SK-N-SH treated with all-trans-retinoic acid at 6 μM for 48 hours (cell line): ENCODE results near the gene COL23A1.

ENCODE experiments used
- ATAC-seq: fragments of 200-7000 bp; cut with Tn5 transposase; 3 replicates; pipeline ENCODE4 v1.9.1; 2020; ENCODE audit warnings: mild to moderate bottlenecking, moderate library complexity
- ARNTL ChIP-seq: fragments of 450-650 bp; formaldehyde crosslinking; IDR thresholded peaks from 2 replicates; pipeline ENCODE4 v1.5.0; 2020; ENCODE audit warnings: low read depth, mild to moderate bottlenecking, moderate library complexity, borderline replicate concordance
- BACH2 ChIP-seq: fragments of 250-450 bp; sonication (Bioruptor Pico); IDR thresholded peaks from 2 replicates; pipeline ENCODE4 v1.9.0; 2021; ENCODE audit warnings: mild to moderate bottlenecking, borderline replicate concordance
- CREB5 ChIP-seq: fragments of 250-450 bp; sonication (Bioruptor Pico); IDR thresholded peaks from 2 replicates; pipeline ENCODE4 v1.5.1; 2020; ENCODE audit warnings: low read depth, mild to moderate bottlenecking, moderate library complexity
- CSDC2 ChIP-seq: fragments of 250-450 bp; sonication (Bioruptor Pico); IDR thresholded peaks from 2 replicates; pipeline ENCODE4 v1.5.0; 2020; ENCODE audit warnings: mild to moderate bottlenecking, moderate library complexity
- ESRRG ChIP-seq: fragments of 250-450 bp; sonication (Bioruptor Pico); IDR thresholded peaks from 2 replicates; pipeline ENCODE4 v1.6.1; 2021; ENCODE audit warnings: mild to moderate bottlenecking
- ISL1 ChIP-seq: fragments of 250-450 bp; sonication (Bioruptor Pico); IDR thresholded peaks from 2 replicates; pipeline ENCODE4 v2.1.2; 2022; ENCODE audit warnings: mild to moderate bottlenecking, moderate library complexity
- OSR1 ChIP-seq: fragments of 250-450 bp; sonication (Bioruptor Pico); IDR thresholded peaks from 2 replicates; pipeline ENCODE4 v1.8.0; 2022; ENCODE audit warnings: moderate library complexity, mild to moderate bottlenecking, inconsistent platforms
- RARB ChIP-seq: fragments of 250-450 bp; sonication (Bioruptor Pico); IDR thresholded peaks from 2 replicates; pipeline ENCODE4 v1.8.0; 2021; ENCODE audit warnings: mild to moderate bottlenecking, moderate library complexity
- SNAI2 ChIP-seq: fragments of 250-450 bp; sonication (Bioruptor Pico); IDR thresholded peaks from 2 replicates; pipeline ENCODE4 v1.5.0; 2020; ENCODE audit warnings: mild to moderate bottlenecking, moderate library complexity
- TCF4 ChIP-seq: fragments of 250-450 bp; sonication (Bioruptor Pico); IDR thresholded peaks from 2 replicates; pipeline ENCODE4 v1.8.0; 2021; ENCODE audit warnings: mild to moderate bottlenecking, moderate library complexity, borderline replicate concordance
- TOX ChIP-seq: fragments of 250-450 bp; sonication (Bioruptor Pico); IDR thresholded peaks from 2 replicates; pipeline ENCODE4 v1.8.0; 2021; ENCODE audit warnings: mild to moderate bottlenecking, moderate library complexity, borderline replicate concordance
- TSHZ2 ChIP-seq: fragments of 250-450 bp; sonication (Bioruptor Pico); IDR thresholded peaks from 2 replicates; pipeline ENCODE4 v1.5.0; 2020; ENCODE audit warnings: mild to moderate bottlenecking, moderate library complexity
- ZC3H10 ChIP-seq: fragments of 250-450 bp; sonication (Bioruptor Pico); IDR thresholded peaks from 2 replicates; pipeline ENCODE4 v1.5.1; 2021; ENCODE audit warnings: mild to moderate bottlenecking, moderate library complexity
- ZFP3 ChIP-seq: fragments of 250-450 bp; sonication (Bioruptor Pico); IDR thresholded peaks from 2 replicates; pipeline ENCODE4 v1.5.0; 2020; ENCODE audit warnings: mild to moderate bottlenecking, moderate library complexity
- ZFP30 ChIP-seq: fragments of 450-650 bp; formaldehyde crosslinking; IDR thresholded peaks from 2 replicates; pipeline ENCODE4 v1.5.0; 2022; ENCODE audit warnings: mild to moderate bottlenecking, moderate library complexity
- ZNF565 ChIP-seq: fragments of 450-650 bp; formaldehyde crosslinking; conservative IDR thresholded peaks from 2 replicates; pipeline ENCODE4 v1.5.0; 2020; ENCODE audit warnings: low read depth, mild to moderate bottlenecking, moderate library complexity
- ZNF70 ChIP-seq: fragments of 450-650 bp; formaldehyde crosslinking; IDR thresholded peaks from 2 replicates; pipeline ENCODE4 v1.5.0; 2020; ENCODE audit warnings: mild to moderate bottlenecking, moderate library complexity
- ZNF8 ChIP-seq: fragments of 450-650 bp; formaldehyde crosslinking; IDR thresholded peaks from 2 replicates; pipeline ENCODE4 v1.5.0; 2020; ENCODE audit warnings: mild to moderate bottlenecking, moderate library complexity
- TF ChIP-seq, protein P1 (sequence below): fragments of 250-450 bp; sonication (Bioruptor Pico); IDR thresholded peaks from 2 replicates; pipeline ENCODE4 v1.8.0; 2021; ENCODE audit warnings: low read depth, mild to moderate bottlenecking, moderate library complexity, borderline replicate concordance
- TF ChIP-seq, protein P2 (sequence below): fragments of 250-450 bp; sonication (Bioruptor Pico); IDR thresholded peaks from 2 replicates; pipeline ENCODE4 v1.5.1; 2021; ENCODE audit warnings: mild to moderate bottlenecking, moderate library complexity

Gene COL23A1

GRCh38 chr5:178627259-178627598, 37.0 kb upstream of the COL23A1 start:
- no peak for TF ChIP-seq CSDC2 (CRISPR knock-in tag)

GRCh38 chr5:178626484-178627258, 36.5 kb upstream of the COL23A1 start, which contains the start of gene CLK4:
TSS of gene CLK4 (minus strand) at chr5:178627050. CDS start at chr5:178623416, 3,634 bp downstream.
- ATAC-seq: peak; percentile 90
- no peak for TF ChIP-seq ESRRG
- no peak for TF ChIP-seq TCF4 (CRISPR knock-in tag)
- no peak for TF ChIP-seq TSHZ2 (CRISPR knock-in tag)
- TF ChIP-seq TOX (CRISPR knock-in tag): no peak
- no peak for TF ChIP-seq OSR1
- no peak for TF ChIP-seq CSDC2 (CRISPR knock-in tag)
- no peak for TF ChIP-seq ZFP3
- no peak for TF ChIP-seq ZNF70 (CRISPR knock-in tag)
- no peak for TF ChIP-seq ZNF8
- TF ChIP-seq, protein P1, sequence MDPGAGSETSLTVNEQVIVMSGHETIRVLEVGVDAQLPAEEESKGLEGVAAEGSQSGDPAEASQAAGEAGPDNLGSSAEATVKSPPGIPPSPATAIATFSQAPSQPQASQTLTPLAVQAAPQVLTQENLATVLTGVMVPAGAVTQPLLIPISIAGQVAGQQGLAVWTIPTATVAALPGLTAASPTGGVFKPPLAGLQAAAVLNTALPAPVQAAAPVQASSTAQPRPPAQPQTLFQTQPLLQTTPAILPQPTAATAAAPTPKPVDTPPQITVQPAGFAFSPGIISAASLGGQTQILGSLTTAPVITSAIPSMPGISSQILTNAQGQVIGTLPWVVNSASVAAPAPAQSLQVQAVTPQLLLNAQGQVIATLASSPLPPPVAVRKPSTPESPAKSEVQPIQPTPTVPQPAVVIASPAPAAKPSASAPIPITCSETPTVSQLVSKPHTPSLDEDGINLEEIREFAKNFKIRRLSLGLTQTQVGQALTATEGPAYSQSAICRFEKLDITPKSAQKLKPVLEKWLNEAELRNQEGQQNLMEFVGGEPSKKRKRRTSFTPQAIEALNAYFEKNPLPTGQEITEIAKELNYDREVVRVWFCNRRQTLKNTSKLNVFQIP (CRISPR knock-in tag): no peak
- TF ChIP-seq, protein P2, sequence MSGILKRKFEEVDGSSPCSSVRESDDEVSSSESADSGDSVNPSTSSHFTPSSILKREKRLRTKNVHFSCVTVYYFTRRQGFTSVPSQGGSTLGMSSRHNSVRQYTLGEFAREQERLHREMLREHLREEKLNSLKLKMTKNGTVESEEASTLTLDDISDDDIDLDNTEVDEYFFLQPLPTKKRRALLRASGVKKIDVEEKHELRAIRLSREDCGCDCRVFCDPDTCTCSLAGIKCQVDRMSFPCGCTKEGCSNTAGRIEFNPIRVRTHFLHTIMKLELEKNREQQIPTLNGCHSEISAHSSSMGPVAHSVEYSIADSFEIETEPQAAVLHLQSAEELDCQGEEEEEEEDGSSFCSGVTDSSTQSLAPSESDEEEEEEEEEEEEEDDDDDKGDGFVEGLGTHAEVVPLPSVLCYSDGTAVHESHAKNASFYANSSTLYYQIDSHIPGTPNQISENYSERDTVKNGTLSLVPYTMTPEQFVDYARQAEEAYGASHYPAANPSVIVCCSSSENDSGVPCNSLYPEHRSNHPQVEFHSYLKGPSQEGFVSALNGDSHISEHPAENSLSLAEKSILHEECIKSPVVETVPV: no peak
- no peak for TF ChIP-seq ZFP30 (CRISPR knock-in tag)
- no peak for TF ChIP-seq BACH2 (CRISPR knock-in tag)

More at GRCh38 chr5:178627259-178627598, 37.0 kb upstream of the COL23A1 start:
- ATAC-seq: no peak

GRCh38 chr5:178625679-178626483, 35.7 kb upstream of the COL23A1 start:
- ATAC-seq: peak; percentile 57
- no peak for TF ChIP-seq CREB5 (CRISPR knock-in tag)
- TF ChIP-seq TSHZ2 (CRISPR knock-in tag): no peak
- no peak for TF ChIP-seq SNAI2 (CRISPR knock-in tag)
- TF ChIP-seq ESRRG: no peak
- TF ChIP-seq RARB: no peak
- TF ChIP-seq BACH2 (CRISPR knock-in tag): no peak
- TF ChIP-seq, protein P1 (CRISPR knock-in tag): no peak
- no peak for TF ChIP-seq ZFP3
- no peak for TF ChIP-seq TOX (CRISPR knock-in tag)
- TF ChIP-seq ZNF565 (CRISPR knock-in tag): no peak
- no peak for TF ChIP-seq ZFP30 (CRISPR knock-in tag)
- no peak for TF ChIP-seq OSR1
- no peak for TF ChIP-seq ISL1 (CRISPR knock-in tag)
- TF ChIP-seq ZC3H10 (CRISPR knock-in tag): no peak
- TF ChIP-seq, protein P2: no peak
- no peak for TF ChIP-seq ARNTL (CRISPR knock-in tag)
- no peak for TF ChIP-seq ZNF8
- no peak for TF ChIP-seq ZNF70 (CRISPR knock-in tag)
